ENCODE data around the gene RAC2.
"Not testable (repeated sequence)": the region's sequence is repeated elsewhere in the genome, so short reads cannot be mapped to it uniquely, and the experiment has no call there.

The RAC2 gene

DNA sequence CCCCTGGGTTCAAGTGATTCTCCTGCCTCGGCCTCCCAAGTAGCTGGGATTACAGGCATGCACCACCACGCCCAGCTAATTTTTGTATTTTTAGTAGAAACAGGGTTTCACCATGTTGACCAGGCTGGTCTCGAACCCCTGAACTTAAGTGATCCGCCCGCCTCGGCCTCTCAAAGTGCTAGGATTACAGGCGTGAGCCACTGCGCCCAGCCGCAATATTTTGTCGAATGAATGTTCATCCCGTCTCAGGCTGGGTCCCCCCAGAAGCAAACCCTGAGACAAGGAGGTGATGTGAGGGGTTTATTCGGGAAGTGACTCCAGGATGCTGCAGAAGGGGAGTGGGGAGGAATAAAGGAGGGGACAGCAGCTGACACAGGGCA is 10.7 kb downstream of the RAC2 start:
- not testable (repeated sequence) for DNase-seq

GRCh38 chr22:37232140-37232998 is 11.7 kb downstream of the RAC2 start:
- DNase-seq, result no peak

DNA sequence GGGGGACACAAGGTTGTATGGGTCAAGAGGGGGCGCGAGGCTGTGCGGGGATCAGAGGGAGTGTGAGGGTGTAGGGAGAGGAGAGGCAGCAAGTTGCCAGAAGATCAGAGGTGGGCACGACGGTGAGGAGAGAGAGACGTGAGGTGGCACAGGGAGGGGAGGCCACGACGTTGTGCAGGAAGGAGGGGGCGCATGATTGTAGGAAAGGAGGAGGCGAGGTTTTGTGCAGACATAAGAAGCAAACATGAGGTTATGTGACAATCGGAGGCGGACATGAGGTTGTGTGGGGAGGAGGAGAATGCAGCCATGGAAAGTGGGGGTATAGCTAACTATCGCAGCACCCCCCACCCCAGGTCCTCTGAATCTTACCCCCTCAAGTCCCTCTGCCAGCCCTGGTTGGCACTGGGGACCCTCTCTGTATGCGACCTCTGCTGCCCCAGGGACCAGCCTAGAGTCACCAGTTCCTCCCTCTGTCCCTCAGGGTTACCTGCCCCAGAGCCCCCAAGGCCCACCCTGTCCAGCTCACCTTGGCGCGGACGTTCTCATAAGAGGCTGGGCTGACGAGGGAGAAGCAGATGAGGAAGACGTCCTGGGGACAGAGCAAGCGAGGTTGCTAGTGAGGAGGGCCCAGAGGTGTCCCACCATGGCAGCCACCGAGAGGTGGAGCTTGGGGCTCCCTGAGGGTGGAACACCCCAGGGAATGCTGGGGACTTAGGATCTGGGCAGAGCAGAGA is 12.5 kb downstream of the RAC2 start:
- no peak for DNase-seq

DNA sequence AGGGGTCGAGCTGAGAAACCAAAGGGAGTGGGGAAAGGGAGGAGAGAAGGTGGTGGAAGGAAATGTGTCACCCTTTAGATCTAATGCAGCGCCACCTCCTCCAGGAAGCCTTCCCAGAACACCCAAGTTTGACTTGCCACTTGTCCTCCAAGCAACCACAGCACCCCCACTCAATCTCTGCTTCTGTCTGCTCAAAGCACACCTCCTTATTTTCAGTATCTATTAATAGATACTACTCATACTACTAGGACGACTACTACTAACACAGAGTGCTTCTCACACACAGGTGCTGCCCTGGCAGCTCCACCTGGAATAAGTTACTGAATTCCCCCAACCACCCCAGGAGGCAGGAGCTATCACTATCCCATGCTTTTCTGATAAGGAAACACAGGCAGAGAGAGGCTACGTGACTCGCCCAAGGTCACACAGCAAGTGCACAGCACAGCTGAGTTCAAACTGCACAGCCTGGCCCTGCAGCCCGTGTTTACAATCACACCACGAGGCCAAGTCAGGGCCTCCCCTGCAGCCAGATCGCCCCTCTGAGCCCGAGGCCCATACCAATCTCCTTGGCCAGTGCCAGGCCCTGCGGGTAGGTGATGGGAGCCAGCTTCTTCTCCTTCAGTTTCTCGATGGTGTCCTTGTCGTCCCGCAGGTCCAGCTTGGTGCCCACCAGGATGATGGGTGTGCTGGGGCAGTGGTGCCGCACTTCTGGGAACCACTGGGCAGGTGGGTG is 13.2 kb downstream of the RAC2 start:
- no peak for DNase-seq

DNA sequence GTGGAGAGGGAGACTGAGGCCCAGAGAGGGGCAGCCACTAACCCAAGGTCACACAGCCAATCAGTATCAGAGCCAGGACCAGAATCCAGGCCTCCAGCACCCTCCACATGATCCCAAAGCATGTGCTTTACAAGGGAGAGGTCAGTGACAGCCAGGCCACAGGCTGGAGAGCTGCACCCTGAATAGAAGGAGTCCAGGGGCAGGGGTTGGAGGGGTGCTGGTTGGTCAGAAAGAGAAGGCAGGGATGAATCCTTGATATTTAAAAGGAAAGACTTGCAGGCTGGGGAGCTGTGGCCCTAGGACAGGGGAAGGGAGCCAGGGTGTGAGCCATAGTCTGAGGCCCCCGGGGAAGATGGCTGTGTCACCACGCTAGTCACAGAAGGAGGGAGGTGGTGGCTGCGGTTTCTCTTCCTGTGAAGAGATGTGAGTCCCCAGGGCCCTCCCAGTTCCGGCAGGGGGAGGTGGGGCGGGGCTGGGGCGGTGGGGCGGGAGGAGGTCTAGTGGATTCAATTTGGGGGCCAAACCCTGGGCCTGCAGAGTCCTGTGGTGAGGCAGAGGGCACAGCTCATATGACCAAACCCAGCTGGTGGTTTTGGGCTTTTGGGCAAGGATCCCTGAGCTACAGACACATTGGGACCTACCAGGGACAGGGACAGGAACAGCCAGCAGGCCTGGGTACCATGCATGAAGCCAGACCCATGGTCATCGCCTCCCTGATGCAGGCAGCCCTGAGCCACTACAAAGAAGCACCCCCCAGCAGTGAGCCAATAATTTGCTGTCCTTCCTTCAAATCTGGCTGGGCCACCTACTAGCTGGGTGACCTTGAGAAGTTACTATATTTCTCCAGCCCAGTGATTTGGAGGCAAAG is 14.0 kb downstream of the RAC2 start:
- no peak for DNase-seq

DNA sequence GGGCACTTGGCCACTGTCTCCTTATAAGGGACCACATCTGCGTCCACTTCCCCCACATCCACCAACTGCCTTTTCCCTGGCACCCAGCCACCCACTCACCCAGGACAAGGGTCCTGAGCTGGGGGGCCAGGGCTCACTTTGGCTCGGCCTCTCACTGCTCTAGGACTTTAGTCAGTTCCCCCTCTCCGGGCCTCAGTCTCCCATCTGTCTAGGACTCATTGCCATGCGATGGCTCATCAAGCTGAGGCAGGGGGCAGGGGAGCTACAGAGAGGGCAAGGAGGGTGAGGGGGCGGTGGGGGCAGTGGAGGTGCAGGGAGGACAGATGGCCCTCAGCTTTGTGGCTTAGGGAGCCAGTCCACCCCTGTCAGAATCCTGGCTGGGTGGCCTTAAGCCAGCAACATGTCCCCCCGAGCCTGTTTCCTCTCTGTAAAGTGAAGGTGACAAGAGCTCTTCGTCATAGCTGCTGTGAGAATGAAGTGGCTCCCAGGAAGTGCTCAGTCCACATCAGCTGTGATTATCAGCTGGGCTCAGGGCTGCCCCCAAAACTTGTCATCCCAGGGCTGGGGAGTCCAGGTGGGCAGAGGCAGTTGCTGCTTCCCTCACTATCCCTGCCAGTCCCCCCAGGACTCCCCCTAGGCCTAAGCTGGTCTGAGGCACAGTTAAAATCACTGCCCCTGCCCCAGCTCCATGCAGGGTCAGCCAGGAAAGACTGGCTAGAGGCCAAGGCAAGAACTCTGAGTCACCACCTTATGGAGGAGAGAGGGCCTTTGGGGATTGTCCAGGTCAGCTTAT is 14.9 kb downstream of the RAC2 start:
- DNase-seq, result no peak

DNA sequence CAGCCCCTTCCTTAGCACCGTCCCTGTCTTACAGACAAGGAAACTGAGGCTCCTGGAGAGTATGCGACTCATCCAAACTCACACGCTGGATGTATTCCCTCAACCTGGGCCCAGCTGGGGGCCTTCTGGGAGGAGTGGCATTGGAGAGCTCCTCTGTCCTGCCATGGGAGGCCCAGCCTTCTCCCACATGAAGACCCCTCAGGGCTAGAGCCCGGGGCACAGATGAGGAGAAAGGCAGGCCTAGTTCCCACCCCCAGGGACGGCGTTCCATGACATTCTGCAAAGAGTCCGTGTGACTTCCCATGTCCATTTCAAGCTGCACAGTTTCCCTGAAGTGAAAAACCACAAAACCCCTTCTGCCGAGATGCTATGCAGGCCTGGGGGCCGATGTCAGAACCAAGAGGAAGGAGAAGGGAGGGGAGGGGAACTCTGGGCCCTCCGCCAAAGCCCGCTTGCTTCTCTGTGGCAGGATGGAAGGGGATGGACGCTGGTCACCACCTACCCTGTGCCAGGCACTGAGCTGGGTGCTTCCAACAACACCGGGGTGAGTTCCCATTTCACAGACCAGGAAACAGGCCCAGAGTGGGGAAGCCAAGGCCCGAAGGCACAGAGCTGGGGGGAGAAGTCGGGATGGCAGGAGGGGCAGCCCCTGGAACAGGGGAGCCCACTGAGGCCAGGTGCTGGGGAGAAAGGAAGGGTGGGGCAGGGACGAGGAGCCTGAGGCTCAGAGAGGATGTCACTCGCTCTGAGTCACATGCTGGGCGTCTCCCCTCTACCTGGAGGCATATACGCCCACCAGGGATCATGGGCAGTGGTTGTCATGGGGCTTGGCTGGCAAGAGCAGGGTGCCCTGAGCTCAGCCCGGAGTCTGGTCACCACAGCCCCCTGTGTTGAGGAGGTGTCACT is 15.7 kb downstream of the RAC2 start:
- no peak for DNase-seq

DNA sequence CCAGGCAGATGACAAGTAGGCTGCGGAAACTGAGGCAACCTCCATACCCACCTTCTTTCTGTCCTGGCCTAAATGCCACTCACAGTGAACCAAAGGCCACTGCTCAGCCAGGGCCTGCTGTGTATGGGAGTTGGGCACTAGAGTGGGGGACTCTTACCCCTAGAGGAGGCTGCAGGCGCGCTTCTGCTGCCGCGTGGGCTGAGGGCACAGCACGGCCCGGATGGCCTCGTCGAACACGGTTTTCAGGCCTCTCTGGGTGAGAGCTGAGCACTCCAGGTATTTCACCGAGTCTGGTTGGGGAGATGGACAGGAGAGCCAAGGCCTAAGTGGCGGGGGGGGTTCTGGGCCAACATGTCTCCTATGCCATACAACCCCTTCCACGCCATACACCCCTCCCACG is 17.6 kb downstream of the RAC2 start:
- no peak for DNase-seq

DNA sequence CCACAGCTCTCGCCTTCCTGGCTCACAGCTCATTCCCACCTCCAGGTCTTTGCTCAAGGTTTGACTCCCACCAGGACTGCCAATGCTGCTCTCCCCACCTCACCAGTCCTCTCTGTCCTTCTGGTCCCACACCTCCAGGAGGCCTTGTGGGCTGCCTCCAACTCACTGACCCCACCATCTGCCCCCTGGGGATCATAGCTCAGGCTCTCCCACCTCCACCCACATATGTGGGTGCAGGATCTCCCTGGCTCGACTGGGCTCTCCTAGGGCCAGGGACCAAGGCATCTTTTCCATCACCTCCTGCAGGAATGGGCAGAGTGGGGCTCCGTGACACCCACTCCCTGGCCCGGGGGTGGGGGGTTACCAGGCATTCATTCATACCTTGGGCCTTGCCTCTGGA is 18.0 kb downstream of the RAC2 start:
- no peak for DNase-seq

DNA sequence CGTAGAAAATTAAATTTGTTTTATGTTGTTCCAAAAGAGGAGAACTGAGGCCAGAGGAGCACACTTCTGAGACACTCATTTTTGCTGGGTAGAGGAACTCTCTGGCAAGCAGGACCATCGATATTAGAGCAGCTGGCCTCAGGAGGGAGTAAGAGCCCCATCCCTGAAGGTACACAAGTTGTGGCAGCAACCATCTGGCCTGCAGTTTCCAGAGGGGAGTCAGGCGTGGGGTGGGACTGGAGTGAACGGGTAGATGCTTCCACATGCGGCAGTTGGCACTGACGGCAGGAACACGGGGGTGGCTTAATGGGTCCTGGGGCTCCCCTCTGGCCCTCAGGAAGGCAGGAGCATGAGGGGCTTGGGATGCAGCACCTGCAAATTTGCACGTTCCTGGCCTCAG is 18.6 kb downstream of the RAC2 start:
- DNase-seq, result no peak

- no peak for DNase-seq
Measured at GRCh38 chr22:37224757-37225420, 19.2 kb downstream of the RAC2 start.

DNA sequence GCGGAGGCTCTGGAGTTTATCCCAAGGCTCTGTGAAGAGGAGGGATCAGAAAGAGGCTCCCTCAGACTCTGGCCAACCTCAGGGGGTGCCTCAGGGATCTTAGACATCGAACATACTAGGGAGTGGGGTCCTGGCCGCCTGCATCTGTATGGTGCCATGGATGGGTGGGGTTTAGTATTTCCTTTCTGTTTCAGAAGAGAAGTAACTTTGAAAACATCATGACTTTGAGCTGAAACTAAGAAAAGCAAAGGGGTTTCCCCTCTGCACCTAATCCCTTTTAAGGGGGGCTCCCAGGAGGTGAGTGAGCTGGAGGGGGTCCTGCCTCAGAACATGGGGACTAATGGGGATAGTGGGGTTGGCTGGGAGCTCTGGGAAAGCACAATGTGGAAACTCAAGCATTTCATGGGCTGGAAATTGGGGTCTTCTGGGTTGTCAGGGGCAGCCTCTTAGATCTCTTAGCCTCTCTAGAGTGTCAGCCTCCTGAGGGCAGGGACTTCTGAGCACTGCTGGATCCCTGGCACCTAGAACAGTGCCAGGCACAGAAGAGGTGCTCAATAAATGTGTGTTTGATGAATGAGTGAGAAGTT is 20.0 kb downstream of the RAC2 start:
- DNase-seq, result no peak

GRCh38 chr22:37222440-37222971 is 21.6 kb downstream of the RAC2 start:
- DNase-seq, result no peak

- no peak for DNase-seq
Measured at GRCh38 chr22:37221424-37222333, 22.4 kb downstream of the RAC2 start.

GRCh38 chr22:37220543-37220981 is 23.5 kb downstream of the RAC2 start:
- DNase-seq, result no peak

- no peak for DNase-seq
Measured at GRCh38 chr22:37219533-37219932, 24.5 kb downstream of the RAC2 start.

- DNase-seq, result no peak
Measured at GRCh38 chr22:37218771-37219411, 25.2 kb downstream of the RAC2 start.

DNA sequence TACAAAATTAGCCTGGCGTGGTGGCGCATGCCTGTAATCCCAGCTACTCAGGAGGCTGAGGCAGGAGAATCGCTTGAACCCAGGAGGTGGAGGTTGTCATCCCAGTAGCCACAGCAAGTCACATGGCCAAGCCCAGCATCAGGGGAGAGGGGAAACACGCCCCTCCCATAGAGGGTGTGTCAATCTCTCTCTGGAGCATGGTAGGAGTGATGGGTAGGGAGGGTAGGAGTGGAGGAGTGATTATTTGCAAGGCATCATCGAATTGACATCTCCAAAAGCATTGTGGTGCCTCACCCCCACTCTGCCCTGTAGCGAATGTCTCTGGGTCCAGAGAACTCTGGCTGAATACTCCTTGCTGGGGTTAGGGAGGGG is 25.7 kb downstream of the RAC2 start:
- DNase-seq, result no peak
